HG03565 (cell line): ENCODE results near the gene KPNB1.

Source experiments
- ATAC-seq: cut with Tn5 transposase; IDR thresholded peaks from one replicate; pipeline ENCODE4 v1.9.1; 2021; ENCODE audit warnings: mild to moderate bottlenecking, moderate library complexity; ENCODE audit not compliant: unreplicated experiment

The KPNB1 gene

DNA sequence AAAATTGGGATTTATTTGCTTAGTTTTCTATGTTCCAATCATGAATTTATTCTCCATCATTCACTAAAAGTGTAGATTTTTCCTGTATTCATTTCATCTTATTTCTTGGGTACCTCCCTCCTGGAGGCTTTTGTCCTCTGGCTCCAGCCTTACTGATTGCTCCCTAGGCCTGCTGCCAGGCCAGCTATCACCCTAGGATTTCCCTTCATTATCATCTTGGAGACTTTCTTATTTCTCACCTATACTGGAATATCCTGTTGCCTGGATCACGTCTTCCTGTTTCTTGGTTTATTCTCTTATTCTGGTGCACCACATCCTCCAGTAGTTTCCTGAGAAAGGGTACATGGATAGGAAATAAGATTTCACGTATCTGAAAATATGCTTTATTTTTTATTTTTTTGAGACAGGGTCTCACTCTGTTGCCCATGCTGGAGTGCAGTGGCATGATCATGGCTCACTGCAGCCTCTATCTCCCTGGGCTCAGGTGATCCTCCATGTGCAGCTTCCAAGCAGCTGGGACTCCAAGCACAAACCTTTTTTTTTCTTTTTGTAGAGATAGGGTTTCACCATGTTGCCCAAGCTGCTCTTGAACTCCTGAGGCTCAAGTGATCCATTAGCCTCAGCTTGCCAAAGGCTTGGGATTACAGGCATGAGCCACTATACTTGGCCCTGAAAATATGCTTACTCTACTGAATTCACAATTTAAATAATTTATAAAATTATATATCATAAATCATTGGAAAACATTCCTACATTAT, 13.3 kb upstream of the KPNB1 start:
- no peak for ATAC-seq

DNA sequence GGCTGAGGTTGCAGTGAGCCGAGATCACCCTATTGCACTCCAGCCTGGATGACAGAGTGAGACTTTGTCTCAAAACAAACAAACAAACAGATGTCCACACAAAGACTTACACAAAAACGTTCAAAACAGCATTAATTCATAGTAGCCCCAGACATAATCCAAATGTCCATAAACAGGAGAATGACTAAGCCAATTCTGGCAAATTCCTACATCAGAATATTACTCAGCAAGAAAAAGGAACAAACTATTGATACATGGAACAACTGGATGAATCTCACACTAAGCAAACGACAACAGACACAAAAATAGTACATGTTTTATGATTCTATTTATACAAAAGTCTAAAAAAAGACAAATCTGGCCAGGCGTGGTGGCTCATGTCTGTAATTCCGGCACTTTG, 10.8 kb upstream of the KPNB1 start:
- no peak for ATAC-seq

DNA sequence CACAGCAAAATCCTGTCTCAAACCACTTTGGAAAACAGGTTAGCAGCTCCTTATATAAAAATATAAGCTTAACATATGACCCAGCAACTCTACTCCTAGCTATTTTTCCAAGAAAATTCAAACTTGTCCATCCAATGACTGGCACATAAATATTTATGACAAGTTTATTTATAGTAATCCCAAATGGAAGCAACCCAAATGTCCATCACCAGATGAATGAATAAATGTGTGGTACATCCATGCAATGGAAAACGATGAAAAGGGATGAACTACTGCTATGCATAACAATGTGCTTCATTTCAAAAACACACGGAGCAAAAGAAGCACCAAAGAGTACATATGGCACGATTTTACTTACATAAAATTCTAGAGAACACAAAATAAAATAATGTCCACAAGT, 9.6 kb upstream of the KPNB1 start:
- ATAC-seq: no peak

DNA sequence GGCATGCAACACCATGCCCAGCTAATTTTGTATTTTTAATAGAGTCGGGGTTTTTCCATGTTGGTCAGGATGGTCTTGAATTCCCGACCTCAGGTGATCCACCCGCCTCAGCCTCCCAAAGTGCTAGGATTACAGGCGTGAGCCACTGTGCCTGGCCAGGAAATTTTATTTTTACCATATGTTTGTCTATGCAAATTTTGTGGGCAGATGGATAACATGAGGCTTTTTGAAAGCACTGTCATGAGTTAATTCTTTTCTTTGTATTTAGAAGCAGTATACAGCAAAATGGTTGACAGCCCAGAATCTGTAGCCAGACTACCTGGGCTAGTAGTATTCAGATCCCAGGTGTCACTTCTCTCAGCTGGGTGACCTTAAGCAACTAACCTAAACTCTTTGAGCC, 8.5 kb upstream of the KPNB1 start:
- ATAC-seq: no peak

DNA sequence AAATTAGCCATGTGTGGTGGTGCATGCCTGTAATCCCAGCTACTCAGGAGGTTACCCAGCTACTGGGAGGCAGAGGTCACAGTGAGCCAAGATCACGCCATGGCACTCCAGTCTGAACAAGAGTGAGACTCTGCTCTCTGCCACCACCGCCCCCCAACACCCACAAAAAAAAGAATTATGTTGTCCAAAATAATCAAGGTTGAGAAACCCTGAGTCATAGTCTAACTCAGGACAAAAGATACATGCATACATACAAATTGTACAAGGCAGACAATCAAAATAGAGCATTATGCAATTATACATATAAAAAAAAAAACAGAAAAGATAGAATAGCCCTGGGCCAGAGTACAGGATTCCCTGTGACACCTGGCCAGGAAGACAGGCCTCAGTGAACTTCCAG, 6.6 kb upstream of the KPNB1 start:
- no peak for ATAC-seq

DNA sequence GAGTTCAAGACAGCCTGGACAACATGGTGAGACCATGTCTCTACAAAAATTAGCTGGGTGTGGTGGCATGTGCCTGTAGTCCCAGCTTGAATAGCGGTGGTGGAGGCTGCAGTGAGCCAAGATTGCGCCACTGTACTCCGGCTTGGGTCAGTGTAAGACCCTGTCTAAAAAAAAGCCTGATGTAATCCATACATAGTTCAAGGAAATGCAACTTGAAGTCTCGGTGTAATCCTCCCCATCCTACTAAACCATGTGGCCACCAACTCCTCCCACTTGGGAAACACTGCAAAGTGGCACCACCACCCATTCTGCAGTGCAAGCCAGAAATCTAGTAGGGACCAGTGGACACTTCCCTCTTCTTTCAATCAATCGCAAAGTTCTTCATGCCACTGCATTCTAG, 5.4 kb upstream of the KPNB1 start:
- no peak for ATAC-seq

DNA sequence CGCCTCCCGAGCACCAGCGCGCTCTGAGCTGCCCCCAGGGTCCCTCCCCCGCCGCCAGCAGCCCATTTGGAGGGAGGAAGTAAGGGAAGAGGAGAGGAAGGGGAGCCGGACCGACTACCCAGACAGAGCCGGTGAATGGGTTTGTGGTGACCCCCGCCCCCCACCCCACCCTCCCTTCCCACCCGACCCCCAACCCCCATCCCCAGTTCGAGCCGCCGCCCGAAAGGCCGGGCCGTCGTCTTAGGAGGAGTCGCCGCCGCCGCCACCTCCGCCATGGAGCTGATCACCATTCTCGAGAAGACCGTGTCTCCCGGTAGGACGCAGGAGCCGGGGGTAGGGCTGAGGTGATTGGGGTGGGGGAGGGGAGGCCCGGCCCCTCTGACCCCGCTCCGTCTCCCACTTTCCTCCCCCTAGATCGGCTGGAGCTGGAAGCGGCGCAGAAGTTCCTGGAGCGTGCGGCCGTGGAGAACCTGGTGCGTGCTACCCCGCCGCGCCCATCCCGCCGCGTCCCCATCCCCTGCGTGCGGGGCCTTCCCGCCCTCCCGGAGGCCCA, 329 bp downstream of the KPNB1 start:
- ATAC-seq: no peak

DNA sequence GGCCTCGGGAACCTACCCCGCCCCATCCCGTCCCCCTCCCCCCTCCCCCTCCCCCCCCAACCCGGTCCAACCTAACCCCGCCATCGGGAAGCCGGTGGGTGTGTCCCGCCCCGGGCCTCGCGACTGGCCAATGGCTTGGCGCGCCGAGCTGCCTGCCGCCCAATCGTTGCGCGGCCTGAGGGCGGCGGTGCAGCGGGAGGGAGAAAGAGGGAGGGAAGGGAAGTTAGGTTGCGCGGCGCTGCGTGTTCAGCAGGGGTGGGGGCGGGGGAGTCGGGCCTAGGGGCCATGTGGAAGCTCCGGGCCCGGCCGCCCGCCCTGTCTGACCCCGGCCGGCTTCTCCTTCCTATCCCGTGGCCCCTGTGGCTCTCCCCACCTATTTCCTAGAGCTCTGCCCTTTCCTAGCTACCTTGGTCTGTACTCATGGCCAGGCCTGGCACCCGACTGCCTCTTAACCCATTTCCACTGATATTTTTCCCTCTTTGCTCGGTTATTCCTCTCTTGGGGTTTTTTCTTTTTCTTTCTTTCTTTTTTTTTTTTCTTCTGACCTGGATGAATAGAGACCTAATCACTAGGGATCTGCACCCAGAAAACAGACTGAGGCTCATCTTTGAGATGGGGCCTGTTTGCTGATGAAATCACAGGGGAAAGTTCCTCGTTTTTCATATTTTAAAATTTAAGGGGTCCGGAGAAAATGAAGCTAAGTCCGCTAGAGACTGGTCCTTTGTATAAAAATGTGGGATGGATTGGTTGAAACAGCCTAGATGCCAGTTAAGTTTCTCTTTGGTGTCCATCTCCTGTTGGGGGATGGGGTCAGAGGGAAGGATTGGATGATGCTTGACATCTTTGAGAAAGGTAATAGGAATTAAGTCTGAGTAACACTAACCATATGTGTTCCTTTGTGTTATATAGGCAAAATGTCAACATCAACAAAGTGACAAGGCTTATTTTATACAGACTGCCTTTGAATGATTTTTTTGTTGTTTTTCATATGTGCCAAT, 1.1 kb downstream of the KPNB1 start:
- peak; percentile 53 for ATAC-seq

DNA sequence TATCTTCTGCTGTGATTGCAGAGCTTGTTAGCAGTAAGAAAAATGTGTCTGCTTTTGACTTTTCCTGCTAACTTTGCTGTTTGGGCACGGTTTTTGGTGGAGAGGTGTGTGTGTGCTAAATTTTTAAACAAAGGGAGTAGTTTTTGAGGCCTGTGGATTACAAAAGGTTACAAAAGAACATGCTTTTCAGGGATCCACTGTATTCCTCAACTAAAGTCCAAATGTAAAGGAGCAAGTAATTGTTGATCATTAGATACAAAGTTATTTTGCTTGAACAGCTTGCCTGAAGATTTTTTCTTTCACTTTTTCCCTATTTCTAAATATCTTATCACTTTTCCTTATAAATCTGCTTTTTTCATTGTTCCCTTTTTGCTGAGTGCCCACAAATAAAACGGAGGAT, 2.0 kb downstream of the KPNB1 start:
- ATAC-seq: no peak

DNA sequence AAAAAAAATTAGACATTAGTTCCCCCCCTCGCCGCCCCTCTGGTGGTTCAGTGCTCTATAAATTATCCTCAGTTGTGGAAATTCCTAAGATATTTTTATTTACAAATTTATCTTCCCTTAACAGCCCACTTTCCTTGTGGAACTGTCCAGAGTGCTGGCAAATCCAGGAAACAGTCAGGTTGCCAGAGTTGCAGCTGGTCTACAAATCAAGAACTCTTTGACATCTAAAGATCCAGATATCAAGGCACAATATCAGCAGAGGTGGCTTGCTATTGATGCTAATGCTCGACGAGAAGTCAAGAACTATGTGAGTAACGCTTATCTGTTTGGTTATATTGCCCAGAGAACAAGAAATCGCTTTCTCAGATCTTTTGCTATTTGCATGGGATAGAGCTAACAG, 2.9 kb downstream of the KPNB1 start:
- ATAC-seq: no peak

DNA sequence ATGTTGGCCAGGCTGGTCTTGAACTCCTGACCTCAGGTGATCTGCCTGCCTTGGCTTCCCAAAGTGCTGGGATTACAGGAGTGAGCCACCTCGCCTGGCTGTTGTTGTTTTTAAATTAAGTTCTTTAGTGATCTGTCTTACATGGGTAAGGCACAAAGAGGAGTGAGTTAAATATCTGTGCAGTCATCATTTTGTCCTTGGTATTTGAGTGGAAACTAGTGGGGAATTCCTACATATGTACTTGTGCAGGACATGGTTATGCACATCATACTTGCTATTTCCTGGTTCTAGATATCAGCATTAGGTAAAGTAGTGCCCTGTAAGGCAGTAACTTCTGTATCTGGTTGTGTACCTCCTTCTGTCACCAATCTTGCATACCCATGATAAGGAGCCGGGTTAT, 3.7 kb downstream of the KPNB1 start:
- no peak for ATAC-seq

DNA sequence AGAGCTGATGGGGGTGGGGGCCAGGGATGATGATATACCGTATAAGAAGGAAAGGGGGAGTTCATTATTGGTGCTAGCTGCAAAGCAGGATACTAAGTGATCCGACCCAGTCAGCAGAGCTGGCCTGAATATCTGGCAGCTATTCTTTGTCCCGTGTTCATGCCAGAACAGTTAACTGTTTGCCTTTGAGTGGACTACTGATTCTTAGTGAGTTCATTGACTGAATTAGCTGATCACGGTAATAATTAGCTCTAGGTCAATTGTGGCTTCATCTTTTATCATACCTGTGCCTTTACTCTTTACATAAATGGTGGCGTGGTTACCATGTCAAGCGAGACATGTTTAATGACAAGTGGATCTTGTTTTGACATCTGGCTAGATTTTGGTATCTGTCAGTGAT, 5.3 kb downstream of the KPNB1 start:
- ATAC-seq: no peak

DNA sequence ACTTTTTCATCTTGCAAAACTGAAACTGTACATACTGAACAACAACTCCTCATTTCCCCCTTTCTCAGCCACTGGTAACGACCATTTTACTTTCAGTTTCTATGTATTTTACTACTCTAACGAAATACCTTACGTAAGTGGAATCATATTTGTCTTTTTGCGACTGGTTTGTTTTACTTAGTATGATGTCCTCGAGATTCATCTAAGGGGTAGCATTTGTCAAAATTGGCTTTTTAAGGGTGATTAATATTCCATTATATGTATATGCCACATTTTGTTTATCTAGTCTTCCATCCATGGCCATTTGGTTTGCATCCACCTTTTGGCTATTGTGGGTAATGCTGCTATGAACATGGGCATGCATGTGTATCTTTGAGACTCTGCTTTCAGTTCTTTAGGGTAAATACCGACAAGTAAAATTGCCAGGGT, 10.4 kb downstream of the KPNB1 start:
- peak; percentile 46 for ATAC-seq

DNA sequence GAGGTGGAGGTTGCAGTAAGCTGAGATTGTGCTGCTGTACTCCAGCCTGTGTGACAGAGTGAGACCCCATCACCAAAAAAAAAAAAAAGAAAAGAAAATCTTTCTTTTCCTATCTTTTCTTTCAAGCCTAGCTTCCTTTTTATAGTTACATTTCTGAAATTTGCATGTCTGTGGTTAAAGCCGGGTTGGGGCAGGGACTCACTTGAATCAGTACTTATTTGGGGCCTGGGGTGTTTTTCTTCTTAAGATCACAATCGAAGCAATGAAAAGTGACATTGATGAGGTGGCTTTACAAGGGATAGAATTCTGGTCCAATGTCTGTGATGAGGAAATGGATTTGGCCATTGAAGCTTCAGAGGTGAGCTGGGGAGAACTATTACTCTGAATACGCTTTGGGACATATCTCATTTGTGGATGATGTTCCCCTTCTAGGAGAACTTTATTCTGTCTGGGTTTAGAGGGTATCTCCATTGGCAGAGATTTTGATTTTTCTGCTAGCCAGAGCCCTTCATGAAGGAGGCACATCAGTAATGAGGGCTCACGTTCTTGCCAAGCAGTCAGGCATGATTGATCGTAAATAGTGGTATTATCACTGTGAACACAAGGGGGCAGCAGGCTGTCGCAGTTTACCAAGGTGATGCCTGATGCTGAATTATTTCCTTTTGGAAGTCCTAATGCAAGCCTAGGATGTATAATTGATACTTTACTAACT, 14.3 kb downstream of the KPNB1 start:
- ATAC-seq: no peak

DNA sequence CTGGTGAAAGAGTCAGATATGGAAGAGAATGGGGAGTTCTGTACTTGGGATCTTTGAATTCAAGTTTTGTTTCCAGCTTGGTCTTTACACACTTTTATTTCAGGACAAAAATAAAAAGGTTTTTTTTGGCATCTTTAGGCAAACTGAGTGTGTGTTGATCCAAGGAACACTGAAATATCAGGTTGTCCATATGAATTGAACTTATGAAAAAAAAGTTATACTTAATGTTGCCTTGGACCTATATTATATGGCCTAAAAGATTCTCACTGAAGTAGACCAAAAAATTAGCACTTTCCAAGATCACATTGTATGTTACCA, 14.9 kb downstream of the KPNB1 start:
- no peak for ATAC-seq

DNA sequence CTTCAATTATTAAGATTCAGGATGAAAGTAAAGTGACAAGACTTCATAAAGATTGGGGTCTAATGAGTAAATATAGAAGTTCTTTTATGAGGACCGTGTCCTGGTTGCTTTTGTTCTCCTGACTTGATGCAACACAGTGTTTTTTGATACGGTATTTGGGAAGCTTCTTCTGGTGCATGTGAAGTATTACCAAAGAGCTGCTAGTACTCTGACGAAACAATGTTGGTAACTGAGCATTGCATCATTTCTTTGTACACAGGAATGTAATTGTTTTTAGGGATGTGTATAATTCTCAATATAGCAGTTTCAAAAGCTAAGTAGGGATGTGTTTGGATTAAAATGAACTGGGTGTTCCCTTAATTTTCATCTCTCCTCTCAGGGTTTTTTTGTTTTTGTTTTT, 15.9 kb downstream of the KPNB1 start:
- ATAC-seq: no peak

DNA sequence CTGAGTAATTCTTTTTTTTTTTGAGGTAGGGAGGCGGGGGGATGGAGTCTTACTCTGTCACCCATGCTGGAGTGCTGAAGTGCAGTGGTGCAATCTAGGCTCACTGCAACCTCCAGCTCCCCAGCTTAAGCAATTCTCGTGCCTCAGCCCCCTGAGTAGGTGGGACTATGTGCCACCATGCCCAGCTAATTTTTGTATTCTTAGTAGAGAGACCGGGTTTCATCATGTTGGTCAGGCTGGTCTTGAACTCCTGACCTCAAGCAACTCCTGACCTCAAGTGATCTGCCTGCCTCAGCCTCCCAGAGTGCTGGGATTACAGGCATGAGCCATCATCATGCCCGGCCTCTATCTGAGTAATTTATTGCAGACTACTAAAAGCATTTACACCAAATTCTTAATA, 19.4 kb downstream of the KPNB1 start:
- ATAC-seq: no peak

DNA sequence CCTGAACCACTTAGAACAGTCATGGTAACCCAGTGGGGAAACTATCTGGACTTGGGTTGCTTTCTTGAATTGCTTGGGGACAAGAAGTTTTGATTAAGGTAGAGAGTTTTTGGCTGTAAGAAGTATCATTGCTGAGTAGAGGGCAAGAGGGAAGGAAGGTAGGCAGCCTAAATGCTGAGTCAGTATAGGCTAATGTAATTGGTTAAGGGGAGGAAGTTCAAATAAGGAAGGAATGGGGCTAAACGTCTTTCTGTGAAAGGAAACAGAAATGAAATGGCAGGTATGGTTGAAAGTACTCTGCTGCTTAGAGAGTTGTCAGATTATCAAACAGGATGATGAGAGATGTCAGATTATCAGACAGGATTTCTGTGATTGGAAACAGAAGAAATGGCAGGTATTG, 20.3 kb downstream of the KPNB1 start:
- no peak for ATAC-seq

DNA sequence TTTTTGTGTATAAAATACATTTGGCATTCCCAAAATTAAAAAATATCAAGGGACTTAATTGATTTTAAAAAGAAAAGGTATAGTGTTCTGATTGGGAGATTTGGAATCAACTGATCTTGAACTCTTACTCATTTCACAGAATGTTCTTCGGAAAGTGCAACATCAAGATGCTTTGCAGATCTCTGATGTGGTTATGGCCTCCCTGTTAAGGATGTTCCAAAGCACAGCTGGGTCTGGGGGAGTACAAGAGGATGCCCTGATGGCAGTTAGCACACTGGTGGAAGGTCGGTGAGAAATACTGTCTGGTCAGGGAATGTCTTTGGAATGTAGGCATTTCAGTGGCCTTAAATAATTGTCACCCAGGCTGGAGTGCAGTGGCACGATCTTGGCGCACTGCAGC, 24.8 kb downstream of the KPNB1 start:
- ATAC-seq: no peak

DNA sequence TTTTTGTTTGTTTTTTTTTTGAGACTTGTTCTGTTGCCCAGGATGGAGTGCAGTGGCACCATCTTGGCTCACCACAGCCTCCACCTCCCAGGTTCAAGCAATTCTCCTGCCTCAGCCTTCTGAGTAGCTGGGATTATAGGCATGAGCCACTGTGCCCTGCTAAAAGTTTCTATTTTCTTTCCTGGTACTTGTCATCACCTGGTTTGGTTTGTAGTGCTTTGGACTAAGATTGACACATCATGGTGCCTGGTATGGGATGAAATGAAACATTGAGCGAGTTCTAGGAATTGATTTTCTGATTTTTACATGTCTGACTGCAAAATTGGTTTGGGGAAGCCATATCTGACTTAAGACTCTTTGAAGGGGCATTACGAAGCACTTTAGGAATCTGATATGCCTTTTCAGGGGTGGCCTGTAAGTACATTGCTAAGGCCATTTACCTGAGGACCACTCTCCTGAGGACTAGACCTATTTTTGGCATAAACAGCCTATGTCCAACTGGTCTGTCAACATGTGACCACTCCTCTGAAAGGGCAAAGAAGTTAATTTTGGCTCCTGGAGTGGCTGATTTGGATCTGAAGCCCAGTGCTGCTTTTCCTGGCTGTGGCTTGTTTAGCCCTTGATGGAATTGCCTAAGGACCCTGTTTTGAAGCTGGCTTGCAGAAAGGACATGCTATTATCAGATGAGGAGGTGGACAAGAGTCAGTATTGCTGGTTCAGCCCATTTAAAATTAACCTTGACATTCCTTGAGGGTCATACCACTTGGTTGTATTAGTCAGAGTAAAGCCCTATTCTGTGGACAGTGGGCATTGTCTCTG, 25.9 kb downstream of the KPNB1 start:
- no peak for ATAC-seq

DNA sequence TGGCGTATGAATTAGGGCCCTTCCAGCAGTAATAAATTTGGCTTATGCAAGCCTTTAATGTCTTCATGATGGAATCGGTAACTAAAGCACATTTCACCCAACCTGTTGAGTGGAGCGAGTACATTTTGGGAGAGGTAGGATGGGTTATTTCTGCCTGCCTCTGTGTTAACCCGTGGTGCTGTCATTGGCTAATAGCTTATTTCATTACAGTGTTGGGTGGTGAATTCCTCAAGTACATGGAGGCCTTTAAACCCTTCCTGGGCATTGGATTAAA, 26.4 kb downstream of the KPNB1 start:
- ATAC-seq: no peak
